ENCODE results near the gene SELENOW.
A peak's percentile ranks its signal among the peaks of the same experiment; 100 is the strongest.
"Not testable (repeated sequence)": the region's sequence is repeated elsewhere in the genome, so short reads cannot be mapped to it uniquely, and the experiment has no call there.

The SELENOW gene

GRCh38 chr19:47756953-47757608 lies 21.4 kb upstream of the SELENOW start:
- DNase-seq, result no peak

GRCh38 chr19:47757617-47758442 lies 20.7 kb upstream of the SELENOW start:
- DNase-seq, result no peak

DNA sequence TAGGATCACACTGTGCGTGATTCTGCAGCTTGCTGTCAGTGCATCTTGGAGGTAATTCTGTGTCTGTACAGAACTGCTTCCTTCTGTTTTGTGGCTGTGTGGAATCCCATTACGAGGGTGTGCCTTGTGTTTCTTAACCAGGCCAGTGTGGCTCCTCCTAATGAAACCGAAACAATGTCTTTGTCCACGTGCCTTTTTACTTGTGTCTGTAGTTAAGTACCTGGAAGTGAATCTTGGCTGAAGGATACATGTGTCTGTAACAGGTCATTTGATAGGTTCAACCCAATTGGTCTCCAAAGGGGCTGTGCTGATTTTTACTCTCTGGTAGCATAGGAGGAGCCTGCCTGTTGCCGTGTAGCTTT lies 20.1 kb upstream of the SELENOW start:
- DNase-seq, result no peak

- no peak for DNase-seq
Observed at GRCh38 chr19:47760632-47760999, 17.9 kb upstream of the SELENOW start.

- DNase-seq, result no peak
Observed at GRCh38 chr19:47761566-47761965, 16.9 kb upstream of the SELENOW start.

DNA sequence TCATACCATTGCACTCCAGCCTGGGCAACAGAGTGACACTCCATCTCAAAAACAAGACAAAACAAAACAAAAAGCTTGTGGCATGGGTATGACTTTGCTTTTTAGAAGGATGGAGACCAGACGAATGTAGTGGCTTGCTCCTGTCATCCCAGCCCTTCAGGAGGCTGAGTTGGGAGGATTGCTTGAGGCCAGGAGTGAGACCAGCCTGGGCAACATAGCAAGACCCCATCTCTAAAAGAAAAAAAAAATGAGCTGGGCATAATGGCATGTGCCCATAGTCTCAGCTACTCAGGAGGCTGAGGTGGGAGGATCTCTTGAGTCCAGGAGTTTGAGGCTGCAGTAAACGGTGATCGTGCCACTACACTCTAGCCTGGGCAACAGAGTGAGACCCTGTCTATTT lies 16.4 kb upstream of the SELENOW start:
- no peak for DNase-seq

- DNase-seq, result no peak
Observed at GRCh38 chr19:47762615-47763308, 15.7 kb upstream of the SELENOW start.

GRCh38 chr19:47764705-47765104 lies 13.8 kb upstream of the SELENOW start:
- not testable (repeated sequence) for DNase-seq

- DNase-seq, result no peak
Observed at GRCh38 chr19:47765523-47766358, 12.8 kb upstream of the SELENOW start.

GRCh38 chr19:47766359-47766620 lies 12.2 kb upstream of the SELENOW start:
- no peak for DNase-seq

GRCh38 chr19:47766670-47767069 lies 11.8 kb upstream of the SELENOW start:
- DNase-seq, result no peak

GRCh38 chr19:47767349-47767748 lies 11.2 kb upstream of the SELENOW start:
- no peak for DNase-seq

GRCh38 chr19:47768604-47769003 lies 9.9 kb upstream of the SELENOW start:
- DNase-seq, result no peak

DNA sequence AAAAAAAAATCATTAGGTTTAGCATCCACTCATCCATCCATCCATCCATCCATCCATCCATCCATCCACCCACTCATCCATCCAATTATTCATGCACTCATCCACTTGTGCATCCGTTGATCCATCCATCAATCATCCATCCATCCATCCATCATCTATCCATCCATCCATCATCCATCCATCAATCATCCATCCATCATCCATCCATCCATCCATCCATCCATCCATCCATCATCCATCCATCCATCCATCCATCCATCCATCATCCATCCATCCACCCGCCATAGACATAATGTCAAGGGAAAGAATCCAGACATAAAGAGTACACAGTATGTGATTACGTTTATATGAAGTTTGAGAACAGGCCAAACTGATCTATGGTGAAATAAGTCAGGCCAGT lies 9.0 kb upstream of the SELENOW start:
- DNase-seq, result no peak

DNA sequence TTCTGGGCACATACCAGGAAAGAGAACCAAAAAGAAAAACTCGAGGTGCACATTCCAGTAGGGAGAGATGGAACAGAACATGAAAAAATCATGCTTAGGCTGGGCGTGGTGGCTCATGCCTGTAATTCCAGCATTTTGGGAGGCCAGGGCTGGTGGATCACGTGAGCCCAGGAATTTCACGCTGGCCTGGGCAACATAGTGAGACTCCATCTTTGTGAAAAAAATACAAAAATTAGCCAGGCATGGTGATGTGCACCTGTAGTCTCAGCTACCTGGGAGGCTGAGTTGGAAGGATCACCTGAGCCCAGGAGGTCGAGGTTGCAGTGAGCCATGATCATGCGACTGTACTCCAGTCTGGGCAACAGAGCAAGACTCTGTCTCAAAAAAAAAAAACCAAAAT lies 7.2 kb upstream of the SELENOW start:
- DNase-seq, result not testable (repeated sequence)

- no peak for DNase-seq
Observed at GRCh38 chr19:47776568-47776967, 1.9 kb upstream of the SELENOW start.

GRCh38 chr19:47777245-47778048 lies 1.1 kb upstream of the SELENOW start:
- not testable (repeated sequence) for DNase-seq

DNA sequence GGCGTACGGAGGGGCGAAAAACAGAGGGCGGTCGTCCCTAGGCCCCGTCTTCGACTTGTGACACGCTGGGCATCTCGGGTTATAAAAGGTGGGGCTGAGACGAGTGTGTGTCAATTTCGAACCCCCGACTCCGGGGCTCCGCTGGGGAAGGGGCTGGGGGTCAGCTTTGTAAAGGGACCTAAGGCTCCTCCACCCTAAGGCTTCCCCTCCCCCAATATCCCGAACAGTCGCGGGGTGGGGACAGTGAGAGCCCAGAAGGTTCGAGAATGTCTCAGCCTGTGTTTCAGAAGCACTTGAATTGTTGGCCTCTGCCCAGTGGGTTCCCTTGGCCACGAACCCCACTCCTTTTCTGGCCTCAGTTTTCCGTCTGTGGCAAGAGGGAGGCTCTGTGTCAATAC lies 450 bp downstream of the SELENOW start:
- peak in 1 of 2 experiments; percentile 3 for DNase-seq

DNA sequence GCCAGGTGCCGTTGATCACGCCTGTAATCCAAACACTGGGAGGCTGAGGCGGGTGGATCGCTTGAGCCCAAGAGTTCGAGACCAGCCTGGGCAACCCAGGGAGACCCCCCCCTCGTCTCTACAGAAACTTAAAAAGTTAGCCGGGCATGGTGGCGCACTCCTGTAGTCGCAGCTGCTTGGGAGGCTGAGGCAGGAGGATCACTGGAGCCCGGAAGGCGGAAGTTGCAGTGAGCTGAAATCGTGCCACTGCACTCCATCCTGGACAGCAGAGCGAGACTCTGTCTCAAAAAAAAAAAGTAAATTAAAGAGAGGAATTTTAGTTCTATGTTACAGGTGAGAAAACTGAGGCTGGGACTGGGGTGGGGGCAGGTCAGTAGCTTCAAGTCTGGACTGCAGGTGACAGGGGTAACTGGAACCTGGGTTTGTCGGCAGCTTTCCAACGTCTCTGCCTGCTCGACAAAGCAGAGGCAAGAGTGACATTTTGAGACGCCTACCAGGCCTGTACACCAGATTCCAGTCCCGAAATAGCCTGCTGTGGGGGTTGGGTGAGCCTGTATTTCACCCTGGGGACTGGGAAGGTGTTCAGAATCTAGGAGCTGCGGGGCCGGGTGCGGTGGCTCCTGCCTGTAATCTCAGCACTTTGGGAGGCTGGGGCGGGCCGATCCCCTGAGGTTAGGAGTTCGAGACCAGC lies 1.2 kb downstream of the SELENOW start:
- peak in 1 of 2 experiments; percentile 35 for DNase-seq

DNA sequence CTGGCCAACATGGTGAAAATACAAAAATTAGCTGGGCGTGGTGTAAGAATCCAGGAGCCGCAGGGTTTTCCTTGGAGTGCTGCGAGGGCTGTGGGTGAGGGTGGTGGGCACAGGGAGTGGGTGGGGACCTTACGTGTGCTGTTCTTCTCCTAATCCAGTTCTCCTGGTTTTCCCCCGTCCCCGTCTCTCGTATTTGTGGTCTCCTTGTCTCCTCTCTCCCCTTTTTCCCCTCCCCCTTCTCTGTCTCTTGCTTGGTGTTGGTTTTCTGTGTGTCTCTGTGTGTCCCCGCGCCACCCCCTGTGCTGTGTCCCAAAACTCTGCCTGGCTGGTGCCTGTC lies 1.7 kb downstream of the SELENOW start:
- DNase-seq, result no peak

DNA sequence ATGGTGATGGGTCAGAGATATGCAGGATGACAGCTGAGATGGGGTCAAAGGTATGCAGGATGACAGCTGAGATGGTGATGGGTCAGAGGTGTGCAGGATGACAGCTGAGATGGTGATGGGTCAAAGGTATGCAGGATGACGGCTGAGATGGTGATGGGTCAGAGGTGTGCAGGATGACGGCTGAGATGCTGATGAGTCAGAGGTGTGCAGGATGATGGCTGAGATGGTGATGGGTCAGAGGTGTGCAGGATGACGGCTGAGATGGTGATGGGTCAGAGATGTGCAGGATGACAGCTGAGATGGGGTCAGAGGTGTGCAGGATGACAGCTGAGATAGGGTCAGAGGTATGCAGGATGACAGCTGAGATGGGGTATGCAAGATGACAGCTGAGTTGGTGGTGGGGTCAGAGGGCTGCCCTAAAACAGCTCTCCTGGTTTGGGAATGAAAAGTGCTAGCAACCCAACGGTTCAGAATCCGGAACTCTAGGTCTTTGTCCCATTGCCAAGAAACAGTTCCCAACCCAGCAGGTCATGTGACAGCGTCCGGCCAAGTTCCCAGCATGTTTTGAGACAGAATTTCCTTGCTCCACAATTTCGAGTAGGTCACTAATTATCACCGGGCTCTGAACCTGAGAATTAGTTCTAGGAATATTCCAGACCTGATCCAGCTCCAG lies 3.2 kb downstream of the SELENOW start:
- DNase-seq, result peak in 1 of 2 experiments; percentile 11
